Activated CD4-positive, alpha-beta T cell treated with anti-CD3 and anti-CD28 coated beads for 36 hours (primary cell): ENCODE results near the gene TMEM229A. TPM values are rescaled to one million over a fixed set of nuclear protein-coding genes. Genes with fewer than 3 reads are reported as not detected.
"Not testable (repeated sequence)": the region's sequence is repeated elsewhere in the genome, so short reads cannot be mapped to it uniquely, and the experiment has no call there.

ENCODE experiments used
- ATAC-seq: fragments of 200-7000 bp; cut with Tn5 transposase; one replicate; pipeline ENCODE4 v1.10.0; 2021; ENCODE audit warnings: mild to moderate bottlenecking, moderate library complexity
- CTCF ChIA-PET: fragments of 350-600 bp; sonication (Branson Sonifier 250); formaldehyde crosslinking; loops from one replicate; lab custom pipeline; 2021; ENCODE audit warnings: antibody characterized with exemption; lab: Charles Lee
- POLR2A ChIA-PET: fragments of 350-600 bp; sonication (Branson Sonifier 250); formaldehyde crosslinking; loops from one replicate; lab custom pipeline; 2021; ENCODE audit warnings: antibody characterized with exemption, inconsistent platforms; lab: Charles Lee
- DNase-seq: peaks from one replicate; pipeline ENCODE4 v3.0.0-alpha.2; 2020
- H3K27ac Mint-ChIP-seq: one replicate; pipeline ENCODE4 v1.8.0; 2021; ENCODE audit warnings: mixed read lengths
- H3K27me3 Mint-ChIP-seq: one replicate; pipeline ENCODE4 v1.8.0; 2021; ENCODE audit warnings: mixed read lengths
- H3K36me3 Mint-ChIP-seq: one replicate; pipeline ENCODE4 v1.8.0; 2021; ENCODE audit warnings: low read depth, mixed read lengths
- H3K4me1 Mint-ChIP-seq: one replicate; pipeline ENCODE4 v1.8.0; 2021; ENCODE audit warnings: mixed read lengths
- H3K4me3 Mint-ChIP-seq: one replicate; pipeline ENCODE4 v1.8.0; 2021; ENCODE audit warnings: mild to moderate bottlenecking, moderate library complexity, mixed read lengths
- H3K9me3 Mint-ChIP-seq: one replicate; pipeline ENCODE4 v1.8.0; 2021; ENCODE audit warnings: low read depth, mixed read lengths
- intact Hi-C, 2 experiments: fragments of 100-400 bp; cut with DNase I in 1 of 2; cut with micrococcal nuclease in 1 of 2; formaldehyde crosslinking; loops; one replicate each; pipeline versions ENCODE4 v1.14.2 to v1.15.1; 2022 to 2024; cut with DNase I, micrococcal nuclease
- total RNA-seq, 2 experiments: library from RNA; stranded (reverse); gene quantifications; one replicate each; pipeline ENCODE4 v1.2.3, GENCODE V29; 2021

Gene TMEM229A
- total RNA-seq, 2 experiments from 2014 or later = not detected

DNA sequence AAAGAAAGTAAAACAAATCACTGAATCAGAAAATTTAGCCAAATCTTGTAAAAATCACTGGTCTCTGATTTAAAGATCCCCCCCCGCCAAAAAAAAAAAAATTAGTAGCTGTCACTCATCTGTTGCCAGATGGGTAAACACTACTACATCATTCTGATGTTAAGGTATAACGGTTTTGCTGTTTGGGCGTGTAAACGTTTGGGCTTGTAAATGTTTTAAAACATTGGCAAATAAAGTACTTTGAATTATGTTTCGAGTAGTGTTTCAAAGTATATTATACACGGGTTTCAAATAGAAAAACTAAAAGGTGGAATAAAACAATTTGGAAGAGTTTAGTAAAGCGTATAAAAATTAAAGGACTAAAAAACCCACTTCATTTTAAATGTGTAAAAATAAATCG, 1.5 kb downstream of the TMEM229A start:
- H3K36me3 Mint-ChIP-seq = no peaks in the 10 kb centered on the region
- POLR2A ChIA-PET = no interaction called here
- no peak overlapping the region for H3K27ac Mint-ChIP-seq
- no peaks in the 10 kb centered on the region for H3K9me3 Mint-ChIP-seq
- intact Hi-C loops = no loop called here
- peaks cover 5% of the 10 kb centered on the region for H3K4me1 Mint-ChIP-seq
- peaks cover 48% of the 10 kb centered on the region for H3K27me3 Mint-ChIP-seq
- CTCF ChIA-PET = no interaction called here
- no peak for ATAC-seq
- no peak overlapping the region for H3K4me3 Mint-ChIP-seq
- DNase-seq = no peak

GRCh38 chr7:124030964-124031363, 1.9 kb downstream of the TMEM229A start:
- Mint-ChIP-seq H3K36me3 (no peaks in the 10 kb centered on the region), H3K27me3 (peaks cover 44% of the 10 kb centered on the region), H3K4me3 (no peak overlapping the region), H3K9me3 (no peaks in the 10 kb centered on the region), H3K27ac (no peak overlapping the region), H3K4me1 (peaks cover 5% of the 10 kb centered on the region)
- ATAC-seq (no peak), DNase-seq (no peak)
- intact Hi-C loops = no loop called here
- CTCF ChIA-PET = no interaction called here
- POLR2A ChIA-PET = no interaction called here

- peaks cover 40% of the 10 kb centered on the region for H3K27me3 Mint-ChIP-seq
- H3K4me3 Mint-ChIP-seq = no peak overlapping the region
- ChIA-PET CTCF (no interaction called here), POLR2A (no interaction called here)
- H3K9me3 Mint-ChIP-seq = no peaks in the 10 kb centered on the region
- no peak overlapping the region for H3K27ac Mint-ChIP-seq
- intact Hi-C loops = no loop called here
- no peaks in the 10 kb centered on the region for H3K36me3 Mint-ChIP-seq
- DNase-seq (no peak), ATAC-seq (no peak)
- H3K4me1 Mint-ChIP-seq = peaks cover 5% of the 10 kb centered on the region
These were observed 3.3 kb downstream of the TMEM229A start for GRCh38 chr7:124029396-124030188.

DNA sequence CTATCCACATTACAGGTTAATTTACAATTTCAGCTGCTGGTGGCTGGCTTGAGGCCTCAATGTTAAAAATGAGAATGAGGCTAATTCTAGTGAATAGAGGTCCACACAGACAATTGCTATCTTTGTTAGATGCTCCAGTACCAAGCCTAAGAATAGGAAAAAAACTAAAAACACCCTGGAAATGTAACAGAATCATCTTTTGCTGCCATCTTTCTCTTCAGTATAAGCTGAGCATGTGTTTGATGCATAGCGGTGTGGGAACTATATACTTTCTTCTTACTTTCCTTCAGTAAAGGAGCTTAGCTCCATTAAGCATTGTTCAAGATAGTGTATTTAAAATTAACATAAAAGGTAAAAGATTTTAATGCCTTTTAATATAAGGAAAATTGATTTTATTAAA, 5.6 kb downstream of the TMEM229A start:
- H3K9me3 Mint-ChIP-seq = no peaks in the 10 kb centered on the region
- H3K4me3 Mint-ChIP-seq = no peak overlapping the region
- no peak for ATAC-seq
- POLR2A ChIA-PET = no interaction called here
- H3K36me3 Mint-ChIP-seq = no peaks in the 10 kb centered on the region
- peaks cover 5% of the 10 kb centered on the region for H3K4me1 Mint-ChIP-seq
- intact Hi-C loops = no loop called here
- no peak for DNase-seq
- H3K27ac Mint-ChIP-seq = no peak overlapping the region
- CTCF ChIA-PET = no interaction called here
- peaks cover 26% of the 10 kb centered on the region for H3K27me3 Mint-ChIP-seq

- H3K9me3 Mint-ChIP-seq, intact Hi-C loops, H3K27ac Mint-ChIP-seq, H3K27me3 Mint-ChIP-seq, H3K4me1 Mint-ChIP-seq, H3K4me3 Mint-ChIP-seq, ATAC-seq, POLR2A ChIA-PET, DNase-seq, H3K36me3 Mint-ChIP-seq: not testable (repeated sequence)
- CTCF ChIA-PET = interaction anchor here (0.6 kb wide), 1 partner anchor 168 kb away, joined by 4 read pairs; no protein-coding TSS in a partner anchor
These were observed 8.5 kb downstream of the TMEM229A start for GRCh38 chr7:124024329-124024728.

DNA sequence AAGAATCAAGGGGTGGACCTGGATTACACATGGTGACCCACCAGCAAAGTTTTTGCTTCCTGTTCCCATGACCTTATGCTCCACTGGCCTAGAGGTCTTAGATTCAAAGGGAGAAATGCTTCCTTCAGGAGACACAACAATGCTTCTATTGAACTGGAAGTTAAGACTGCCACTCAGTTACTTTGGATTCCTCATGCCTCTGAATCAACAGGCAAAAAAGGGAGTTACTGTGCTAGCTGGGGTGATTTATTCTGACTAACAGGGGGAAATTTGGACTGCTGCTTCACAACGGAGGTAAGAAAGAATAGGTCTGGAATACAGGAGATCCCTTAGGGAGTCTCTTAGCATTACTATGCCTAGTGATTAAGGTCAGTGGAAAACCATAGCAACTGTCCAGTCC, 10.3 kb downstream of the TMEM229A start:
- H3K27ac Mint-ChIP-seq = no peak overlapping the region
- ChIA-PET CTCF (no interaction called here), POLR2A (no interaction called here)
- no peaks in the 10 kb centered on the region for H3K4me1 Mint-ChIP-seq
- no peaks in the 10 kb centered on the region for H3K27me3 Mint-ChIP-seq
- ATAC-seq (no peak), DNase-seq (no peak)
- no peaks in the 10 kb centered on the region for H3K36me3 Mint-ChIP-seq
- H3K4me3 Mint-ChIP-seq = no peak overlapping the region
- H3K9me3 Mint-ChIP-seq = no peaks in the 10 kb centered on the region
- intact Hi-C loops = no loop called here

DNA sequence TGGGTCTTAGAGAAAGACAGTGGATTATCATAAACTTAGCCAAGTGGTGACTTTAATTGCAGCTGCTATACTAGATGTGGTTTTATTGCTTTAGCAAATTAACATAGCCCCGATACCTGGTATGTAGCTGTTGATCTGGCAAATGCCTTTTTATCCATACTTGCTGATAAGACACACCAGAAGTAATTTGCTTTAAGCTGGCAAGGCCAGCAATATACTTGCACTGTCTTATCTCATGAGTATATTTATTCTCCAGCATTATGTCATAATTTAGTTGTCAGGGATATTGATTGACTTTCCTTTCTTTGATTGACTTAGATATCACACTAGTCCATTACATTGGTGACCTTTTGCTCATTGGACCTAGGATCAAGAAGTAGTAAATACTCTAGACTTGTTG, 12.8 kb downstream of the TMEM229A start:
- Mint-ChIP-seq H3K27me3 (no peaks in the 10 kb centered on the region), H3K27ac (no peak overlapping the region), H3K36me3 (no peaks in the 10 kb centered on the region), H3K4me1 (no peaks in the 10 kb centered on the region), H3K4me3 (no peak overlapping the region), H3K9me3 (no peaks in the 10 kb centered on the region)
- POLR2A ChIA-PET = no interaction called here
- DNase-seq (no peak), ATAC-seq (no peak)
- intact Hi-C loops = no loop called here
- CTCF ChIA-PET = no interaction called here

DNA sequence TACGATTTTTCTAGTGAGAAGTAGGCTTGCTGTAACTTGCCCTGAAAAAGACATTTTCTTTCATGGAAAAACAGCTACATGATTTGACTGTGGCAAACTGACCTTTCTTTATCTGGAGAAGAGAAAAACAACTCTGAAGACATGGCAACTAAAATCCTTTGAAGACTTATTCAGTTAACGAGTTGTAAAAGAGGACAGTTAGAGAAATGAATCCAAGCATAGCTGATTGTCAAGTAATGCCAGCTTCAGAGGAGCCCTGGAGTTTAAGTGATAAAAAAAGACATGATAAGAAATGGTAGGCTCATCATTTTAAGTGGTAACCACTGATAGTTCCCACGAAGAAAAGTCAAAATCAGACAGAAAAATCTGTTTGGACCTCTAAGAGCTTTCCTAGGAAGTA, 19.6 kb downstream of the TMEM229A start:
- Mint-ChIP-seq H3K27ac (no peak overlapping the region), H3K27me3 (peaks cover 4% of the 10 kb centered on the region), H3K4me1 (no peaks in the 10 kb centered on the region), H3K36me3 (no peaks in the 10 kb centered on the region), H3K4me3 (no peak overlapping the region), H3K9me3 (no peaks in the 10 kb centered on the region)
- POLR2A ChIA-PET = no interaction called here
- DNase-seq (no peak), ATAC-seq (no peak)
- CTCF ChIA-PET = no interaction called here
- intact Hi-C loops = no loop called here

- no peak for DNase-seq
- CTCF ChIA-PET = no interaction called here
- H3K36me3 Mint-ChIP-seq = no peaks in the 10 kb centered on the region
- intact Hi-C loops = no loop called here
- no peak overlapping the region for H3K4me3 Mint-ChIP-seq
- POLR2A ChIA-PET = no interaction called here
- H3K9me3 Mint-ChIP-seq = no peaks in the 10 kb centered on the region
- no peak for ATAC-seq
- H3K27me3 Mint-ChIP-seq = peaks cover 4% of the 10 kb centered on the region
- no peaks in the 10 kb centered on the region for H3K4me1 Mint-ChIP-seq
- no peak overlapping the region for H3K27ac Mint-ChIP-seq
These were observed 20.0 kb downstream of the TMEM229A start for GRCh38 chr7:124012864-124013263.

- Mint-ChIP-seq H3K9me3 (no peaks in the 10 kb centered on the region), H3K27ac (no peak overlapping the region), H3K36me3 (no peaks in the 10 kb centered on the region), H3K27me3 (peaks cover 5% of the 10 kb centered on the region), H3K4me1 (no peaks in the 10 kb centered on the region), H3K4me3 (no peak overlapping the region)
- POLR2A ChIA-PET = no interaction called here
- CTCF ChIA-PET = interaction anchor here (0.9 kb wide), 1 partner anchor 704 kb away, joined by 3 read pairs; no protein-coding TSS in a partner anchor
- intact Hi-C loops = no loop called here
- ATAC-seq (no peak), DNase-seq (no peak)
These were observed 23.5 kb downstream of the TMEM229A start for GRCh38 chr7:124009321-124009720.

DNA sequence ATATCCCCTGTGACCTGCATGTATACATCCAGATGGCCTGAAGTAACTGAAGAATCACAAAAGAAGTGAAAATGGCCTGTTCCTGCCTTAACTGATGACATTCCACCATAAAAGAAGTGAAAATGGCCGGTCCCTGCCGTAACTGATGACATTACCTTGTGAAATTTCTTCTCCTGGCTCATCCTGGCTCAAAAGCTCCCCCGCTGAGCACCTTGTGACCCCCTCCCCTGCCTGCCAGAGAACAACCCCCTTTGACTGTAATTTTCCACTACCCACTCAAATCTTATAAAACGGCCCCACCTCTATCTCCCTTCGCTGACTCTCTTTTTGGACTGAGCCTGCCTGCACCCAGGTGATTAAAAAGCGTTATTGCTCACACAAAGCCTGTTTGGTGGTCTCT, 24.6 kb downstream of the TMEM229A start:
- DNase-seq, H3K4me3 Mint-ChIP-seq, H3K9me3 Mint-ChIP-seq, H3K27ac Mint-ChIP-seq, POLR2A ChIA-PET, H3K4me1 Mint-ChIP-seq, H3K36me3 Mint-ChIP-seq, CTCF ChIA-PET, H3K27me3 Mint-ChIP-seq, ATAC-seq, intact Hi-C loops: not testable (repeated sequence)

GRCh38 chr7:123999703-124000102, 33.2 kb downstream of the TMEM229A start:
- H3K36me3 Mint-ChIP-seq = no peaks in the 10 kb centered on the region
- peaks cover 13% of the 10 kb centered on the region for H3K9me3 Mint-ChIP-seq
- H3K27me3 Mint-ChIP-seq = no peaks in the 10 kb centered on the region
- DNase-seq (no peak), ATAC-seq (no peak)
- H3K27ac Mint-ChIP-seq = no peak overlapping the region
- POLR2A ChIA-PET = no interaction called here
- H3K4me1 Mint-ChIP-seq = no peaks in the 10 kb centered on the region
- no peak overlapping the region for H3K4me3 Mint-ChIP-seq
- CTCF ChIA-PET = no interaction called here
- intact Hi-C loops = no loop called here
